Fibroblast of the aortic adventitia (primary cell): ENCODE measurements around the gene TCF3. TPM values are rescaled to one million over a fixed set of nuclear protein-coding genes. Genes with fewer than 3 reads are reported as not detected.
A peak's percentile ranks its signal among the peaks of the same experiment; 100 is the strongest.

Source experiments
- DNase-seq: peaks from one replicate; pipeline ENCODE4 v3.0.0-alpha.2; 2010; ENCODE audit warnings: low read depth
- H3K4me3 ChIP-seq: 2 replicates; pipeline ENCODE4 v1.5.1; 2011; ENCODE audit warnings: low read depth, mild to moderate bottlenecking, control low read depth, low read length, moderate library complexity
- total RNA-seq: library from RNA; depleted of rRNA; stranded (reverse); fragments of >200 nt; gene quantifications from 2 replicates; pipeline ENCODE4 v1.2.3, GENCODE V29; 2012; ENCODE audit warnings: low replicate concordance
- TF ChIP-seq, protein P1 (sequence below): IDR thresholded peaks from 2 replicates; pipeline ENCODE4 v1.5.1; 2011; ENCODE audit warnings: mild to moderate bottlenecking, low read length, control low read depth, inconsistent platforms; ENCODE audit not compliant: insufficient read depth

Gene TCF3
- total RNA-seq, 1 donor: 74.2 TPM

DNA sequence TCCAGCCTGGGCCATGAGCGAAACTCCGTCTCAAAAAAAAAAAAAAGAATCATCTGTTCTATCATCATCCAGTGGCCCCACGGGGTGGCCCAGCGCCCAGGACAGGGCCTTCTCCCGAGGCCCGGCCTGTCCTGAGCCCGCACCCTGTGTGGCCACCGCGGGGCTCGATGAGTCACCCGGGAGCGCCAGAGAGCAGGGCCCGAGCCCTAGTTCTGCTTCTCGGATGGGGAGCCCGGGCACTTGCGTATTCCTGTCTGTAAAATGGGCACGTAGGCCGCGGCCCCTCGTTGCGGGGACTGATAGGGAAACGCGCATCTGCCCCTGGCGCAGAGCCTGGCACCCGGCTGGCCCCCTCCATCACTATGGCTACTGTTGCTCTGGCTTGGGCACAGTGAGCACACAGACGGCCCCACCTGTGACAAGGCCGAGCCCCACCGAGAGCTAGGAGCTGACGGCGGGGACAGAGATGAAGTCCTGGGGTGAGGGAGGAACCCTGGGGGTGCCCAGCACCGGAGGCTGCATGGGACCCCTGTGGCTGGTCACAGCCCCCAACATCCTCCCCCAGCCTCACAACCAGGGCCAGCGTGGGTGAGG, 25.9 kb downstream of the TCF3 start:
- TF ChIP-seq, protein P1, sequence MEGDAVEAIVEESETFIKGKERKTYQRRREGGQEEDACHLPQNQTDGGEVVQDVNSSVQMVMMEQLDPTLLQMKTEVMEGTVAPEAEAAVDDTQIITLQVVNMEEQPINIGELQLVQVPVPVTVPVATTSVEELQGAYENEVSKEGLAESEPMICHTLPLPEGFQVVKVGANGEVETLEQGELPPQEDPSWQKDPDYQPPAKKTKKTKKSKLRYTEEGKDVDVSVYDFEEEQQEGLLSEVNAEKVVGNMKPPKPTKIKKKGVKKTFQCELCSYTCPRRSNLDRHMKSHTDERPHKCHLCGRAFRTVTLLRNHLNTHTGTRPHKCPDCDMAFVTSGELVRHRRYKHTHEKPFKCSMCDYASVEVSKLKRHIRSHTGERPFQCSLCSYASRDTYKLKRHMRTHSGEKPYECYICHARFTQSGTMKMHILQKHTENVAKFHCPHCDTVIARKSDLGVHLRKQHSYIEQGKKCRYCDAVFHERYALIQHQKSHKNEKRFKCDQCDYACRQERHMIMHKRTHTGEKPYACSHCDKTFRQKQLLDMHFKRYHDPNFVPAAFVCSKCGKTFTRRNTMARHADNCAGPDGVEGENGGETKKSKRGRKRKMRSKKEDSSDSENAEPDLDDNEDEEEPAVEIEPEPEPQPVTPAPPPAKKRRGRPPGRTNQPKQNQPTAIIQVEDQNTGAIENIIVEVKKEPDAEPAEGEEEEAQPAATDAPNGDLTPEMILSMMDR: no peak
- no peak overlapping the region for H3K4me3 ChIP-seq
- no peak for DNase-seq

DNA sequence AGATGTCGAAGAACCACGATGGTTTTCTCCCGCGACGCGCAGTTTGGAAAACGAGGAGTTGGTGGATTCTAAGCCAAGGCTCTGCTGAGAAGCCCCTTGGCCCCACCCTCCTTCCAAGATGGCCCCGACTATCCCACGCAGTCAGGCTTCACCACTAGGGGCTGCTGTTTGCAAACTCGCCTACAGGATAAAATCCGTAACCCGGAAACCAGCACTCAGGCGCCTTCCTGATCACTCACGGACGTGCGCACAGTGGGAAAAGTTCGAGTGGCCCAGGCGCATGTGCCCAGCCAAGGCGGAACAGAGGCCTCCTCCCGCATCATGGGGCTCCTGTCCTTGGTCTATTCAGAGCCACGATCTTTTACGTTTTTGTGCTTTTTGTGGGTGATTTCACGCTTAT, 28.0 kb downstream of the TCF3 start:
- peak; percentile 42 for DNase-seq
- H3K4me3 ChIP-seq: no peak overlapping the region
- TF ChIP-seq, protein P1: peak; percentile 67

DNA sequence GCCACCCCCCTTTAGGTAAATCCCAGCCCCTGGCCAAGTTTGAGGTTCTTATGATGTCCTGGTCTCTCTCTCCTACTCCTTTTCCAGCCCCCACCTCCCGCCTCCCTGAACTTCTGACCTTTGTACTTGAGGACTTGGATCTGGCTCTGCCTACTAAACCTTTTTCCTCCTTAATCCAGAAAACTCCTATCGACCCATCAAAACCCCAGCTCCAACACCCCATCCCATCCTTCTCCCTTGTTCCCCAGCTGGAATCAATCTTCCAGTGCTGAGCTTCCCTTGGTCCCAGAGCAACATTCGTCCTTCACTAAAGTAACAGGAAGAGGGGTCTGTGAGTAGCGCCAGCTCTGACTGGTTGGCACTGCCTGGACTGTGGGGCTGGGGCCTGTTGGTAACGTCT, 29.9 kb downstream of the TCF3 start:
- no peak overlapping the region for H3K4me3 ChIP-seq
- TF ChIP-seq, protein P1: no peak

DNA sequence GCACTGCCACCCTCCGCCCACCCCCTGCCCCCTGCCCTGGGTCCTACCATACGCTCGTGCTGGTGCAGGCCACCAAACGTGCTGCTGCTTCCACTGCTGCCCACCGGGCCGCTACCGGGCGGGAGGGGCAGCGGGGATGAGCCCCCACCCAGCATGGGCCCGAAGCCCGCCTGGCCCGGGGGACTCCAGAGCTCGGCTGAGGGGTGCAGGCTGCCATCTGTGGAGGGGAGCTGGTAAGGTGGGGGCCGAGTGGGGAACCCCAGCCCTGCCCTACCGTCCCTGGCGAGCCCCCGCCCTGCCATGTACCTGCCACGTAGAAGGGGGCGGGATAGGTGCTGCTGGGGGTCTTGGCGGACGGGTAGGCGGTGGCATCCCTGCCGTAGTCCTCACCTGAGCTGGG, 30.4 kb downstream of the TCF3 start:
- H3K4me3 ChIP-seq: no peak overlapping the region
- DNase-seq: no peak
- TF ChIP-seq, protein P1: no peak

More for the DNA sequence above, 29.9 kb downstream of the TCF3 start:
- DNase-seq: no peak

DNA sequence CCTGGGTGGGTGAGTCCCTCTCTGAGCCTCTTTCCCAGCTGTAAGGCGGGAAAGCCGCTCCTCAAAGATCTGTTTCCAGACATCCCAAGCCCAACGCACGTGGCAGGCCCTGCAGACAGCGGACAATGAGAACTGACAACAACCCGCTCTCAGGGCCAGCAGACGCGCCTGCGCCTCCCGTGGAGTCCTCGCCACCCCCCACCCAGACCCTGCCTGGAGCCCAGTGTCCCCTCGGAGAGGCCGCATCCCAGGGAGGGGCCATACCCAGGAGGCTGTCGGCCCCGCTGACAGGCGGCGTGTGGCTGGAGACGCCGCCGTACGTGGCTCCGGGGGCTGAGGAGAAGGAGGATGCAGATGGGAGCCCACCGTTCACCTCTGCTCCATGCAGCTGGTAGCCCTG, 30.8 kb downstream of the TCF3 start:
- H3K4me3 ChIP-seq: no peak overlapping the region
- no peak for DNase-seq
- TF ChIP-seq, protein P1: no peak

DNA sequence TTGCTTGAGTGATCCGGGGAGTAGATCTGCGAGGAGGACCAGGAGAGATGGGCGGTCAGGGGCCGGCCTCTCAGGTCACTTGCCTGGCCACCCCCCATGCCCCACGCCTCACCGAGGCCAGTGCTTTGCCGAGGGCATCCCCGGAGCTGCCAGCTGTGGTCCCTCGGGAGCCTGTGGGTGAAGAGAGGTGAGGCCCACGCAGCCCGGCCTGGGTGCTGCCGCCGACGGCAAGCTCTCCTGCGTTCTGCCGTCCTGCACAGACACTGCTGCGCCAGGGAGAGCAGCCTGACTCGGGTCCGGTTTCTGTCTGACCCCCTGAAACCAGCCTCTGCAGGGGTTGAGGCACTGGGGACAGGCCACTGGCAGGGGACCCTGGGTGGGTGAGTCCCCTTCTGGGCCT, 31.4 kb downstream of the TCF3 start:
- TF ChIP-seq, protein P1: no peak
- no peak for DNase-seq
- H3K4me3 ChIP-seq: no peak overlapping the region

DNA sequence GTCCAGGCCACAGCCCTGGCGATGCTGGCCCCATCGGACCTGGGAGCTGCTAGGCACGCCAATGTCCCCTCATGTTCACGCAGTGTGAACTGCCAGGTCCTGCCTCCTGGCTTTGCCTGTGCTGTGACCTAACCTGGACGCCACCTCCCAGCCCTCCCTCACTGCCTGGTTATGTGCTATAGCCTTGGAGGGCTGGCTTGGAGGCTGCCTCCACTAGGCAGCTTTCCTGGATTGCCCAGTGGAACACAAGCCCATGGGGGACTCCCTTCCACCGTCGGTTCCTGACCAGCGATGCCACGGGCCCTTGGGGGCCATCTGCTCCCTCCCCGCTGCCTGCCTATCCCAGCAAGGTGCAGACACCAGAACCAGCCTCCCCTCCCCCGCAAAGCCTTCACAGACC, 31.9 kb downstream of the TCF3 start:
- no peak overlapping the region for H3K4me3 ChIP-seq
- TF ChIP-seq, protein P1: no peak
- no peak for DNase-seq
